HUES6 (cell line): ENCODE results near the gene COL15A1.

Experiments
- H3K27ac ChIP-seq: 2 replicates; pipeline ENCODE4 v1.7.0; 2013; ENCODE audit warnings: low read depth, mild to moderate bottlenecking, low read length, inconsistent platforms
- H3K27me3 ChIP-seq: 2 replicates; pipeline ENCODE4 v1.6.1; 2013; ENCODE audit warnings: low read length; ENCODE audit not compliant: control insufficient read depth, insufficient read depth
- H3K36me3 ChIP-seq: 2 replicates; pipeline ENCODE4 v1.6.1; 2013; ENCODE audit warnings: low read length; ENCODE audit not compliant: control insufficient read depth, insufficient read depth
- H3K4me1 ChIP-seq: 2 replicates; pipeline ENCODE4 v1.6.1; 2013; ENCODE audit warnings: low read length; ENCODE audit not compliant: control insufficient read depth, insufficient read depth
- H3K4me3 ChIP-seq: 2 replicates; pipeline ENCODE4 v1.5.1; 2013; ENCODE audit warnings: low read depth, low read length
- H3K9ac ChIP-seq: one replicate; pipeline ENCODE4 v1.6.1; 2013; ENCODE audit warnings: mild to moderate bottlenecking, low read length
- H3K9me3 ChIP-seq: 2 replicates; pipeline ENCODE4 v1.6.1; 2013; ENCODE audit warnings: low read depth, low read length; ENCODE audit not compliant: control insufficient read depth, insufficient read depth

The COL15A1 gene

DNA sequence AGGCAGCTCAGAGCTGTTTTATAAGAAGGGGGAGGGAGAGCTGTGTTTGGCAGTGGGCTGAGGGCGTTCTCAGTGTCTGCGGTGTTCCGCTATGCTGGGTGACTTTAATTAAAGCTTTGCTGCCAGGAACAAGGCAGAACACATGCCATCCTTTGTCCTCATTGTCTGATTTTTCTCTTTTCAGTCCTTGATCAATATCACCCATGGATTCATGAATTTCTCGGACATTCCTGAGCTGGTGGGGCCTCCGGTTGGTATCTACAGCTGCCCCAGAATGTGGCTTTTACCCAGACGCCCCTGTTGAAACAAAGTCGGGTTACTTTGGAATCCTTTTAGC, 94.7 kb downstream of the COL15A1 start:
- Histone ChIP-seq H3K4me3 (no peak overlapping the region), H3K9me3 (no peaks in the 10 kb centered on the region), H3K27me3 (no peaks in the 10 kb centered on the region), H3K36me3 (no peaks in the 10 kb centered on the region), H3K9ac (no peak overlapping the region), H3K27ac (no peak overlapping the region), H3K4me1 (peaks cover 11% of the 10 kb centered on the region; the same call in 1 of the 2 replicates)

DNA sequence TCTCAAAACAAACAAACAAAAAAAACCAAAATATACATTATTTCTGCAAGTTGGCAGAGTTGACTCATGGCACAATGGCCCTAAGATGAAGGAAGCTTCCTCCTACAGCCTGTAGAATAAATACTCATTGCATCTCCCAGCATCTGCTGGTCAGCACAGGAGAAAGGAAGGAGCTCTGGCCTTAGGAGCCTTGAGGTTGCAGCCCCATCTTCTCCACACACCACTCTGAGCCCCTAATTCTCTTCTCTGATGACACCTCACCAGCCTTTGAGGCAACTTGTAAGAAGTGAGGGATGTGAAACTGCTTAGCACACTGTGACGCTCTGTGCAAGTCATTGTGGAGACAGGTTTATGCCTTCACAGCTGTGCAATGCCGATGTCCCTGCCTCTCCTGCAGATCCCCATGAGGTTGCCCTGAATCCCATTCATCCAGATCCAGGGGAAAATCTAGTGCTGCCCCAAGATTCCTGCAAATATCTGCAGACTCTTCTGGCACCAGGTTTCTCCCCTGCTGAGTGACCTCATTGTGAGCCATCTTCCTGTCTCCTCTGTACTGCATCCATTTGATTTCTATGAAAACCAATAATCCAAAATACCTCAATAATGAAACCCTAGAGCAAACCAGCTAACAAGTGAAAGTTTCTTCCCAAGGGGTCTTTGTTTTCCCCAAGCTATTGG, 95.9 kb downstream of the COL15A1 start:
- Histone ChIP-seq H3K9me3 (peaks cover 4% of the 10 kb centered on the region; the same call in 1 of the 2 replicates), H3K4me1 (peaks cover 11% of the 10 kb centered on the region; the same call in 1 of the 2 replicates), H3K27me3 (no peaks in the 10 kb centered on the region), H3K36me3 (no peaks in the 10 kb centered on the region), H3K9ac (no peak overlapping the region), H3K27ac (no peak overlapping the region), H3K4me3 (no peak overlapping the region)

DNA sequence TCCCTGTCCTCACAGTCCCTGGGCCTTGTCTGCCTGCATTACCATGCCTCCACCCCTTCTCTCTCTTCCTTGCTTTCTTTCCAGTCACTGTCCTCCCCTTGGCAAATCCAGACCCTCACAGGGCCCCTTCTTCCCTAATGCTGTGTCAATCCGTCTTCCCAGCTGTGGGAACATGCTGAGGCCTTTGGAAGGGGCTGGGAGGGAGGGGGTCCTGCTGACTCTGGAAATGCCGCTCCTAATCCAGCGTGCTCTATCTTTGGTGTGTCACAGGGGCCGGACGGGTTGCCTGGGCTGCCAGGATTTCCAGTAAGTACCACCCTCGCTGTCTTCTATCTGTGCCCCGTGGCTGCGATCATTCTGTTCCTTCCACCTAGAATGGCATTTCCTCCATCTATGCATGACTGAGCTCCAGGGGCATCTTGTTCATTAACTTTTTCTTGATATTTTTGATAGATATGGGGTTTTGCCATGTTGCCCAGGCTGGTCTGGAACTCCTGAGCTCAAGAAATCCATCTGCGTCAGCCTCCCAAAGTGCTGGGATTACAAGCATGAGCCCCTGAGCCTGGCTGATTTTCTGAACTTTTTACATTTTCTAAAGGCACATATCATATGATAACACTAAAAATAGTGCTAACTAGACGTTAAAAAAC, 96.7 kb downstream of the COL15A1 start:
- Histone ChIP-seq H3K36me3 (no peaks in the 10 kb centered on the region), H3K4me3 (no peak overlapping the region), H3K4me1 (peaks cover 11% of the 10 kb centered on the region; the same call in 1 of the 2 replicates), H3K9ac (no peak overlapping the region), H3K27ac (no peak overlapping the region), H3K9me3 (peaks cover 8% of the 10 kb centered on the region; the same call in 1 of the 2 replicates), H3K27me3 (no peaks in the 10 kb centered on the region)

DNA sequence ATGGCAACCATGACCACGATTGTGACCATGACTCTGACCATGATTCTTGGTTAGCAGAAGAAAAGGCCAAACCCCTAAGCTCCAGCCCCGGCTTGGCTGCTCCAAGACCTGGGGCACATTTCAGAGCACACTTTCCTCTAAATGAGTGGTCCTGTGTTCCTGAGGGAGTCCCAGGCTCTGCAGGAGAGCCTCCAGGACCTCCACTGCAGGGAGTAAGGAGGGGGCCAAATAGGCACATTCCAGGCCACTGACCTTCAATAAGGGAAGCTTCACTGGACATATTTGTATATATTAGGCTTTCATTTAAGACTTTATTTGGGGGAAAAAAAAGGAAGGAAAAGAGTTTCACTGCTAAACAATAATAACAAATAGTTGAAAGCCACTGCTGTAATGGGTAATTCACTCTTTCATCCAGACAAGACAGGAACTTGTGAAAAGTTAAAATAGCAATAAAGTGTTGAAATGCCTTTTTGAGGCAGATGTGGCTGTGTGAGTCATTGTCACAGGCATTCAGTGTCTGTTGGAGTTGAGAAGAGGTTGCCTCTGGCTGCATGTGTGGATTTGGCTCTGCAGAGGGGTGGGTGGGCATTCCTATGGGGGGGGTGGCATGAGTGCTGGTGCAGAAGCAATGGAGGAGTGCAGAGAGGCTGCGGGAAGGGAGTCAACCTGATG, 97.3 kb downstream of the COL15A1 start:
- Histone ChIP-seq H3K27ac (no peak overlapping the region), H3K9ac (no peak overlapping the region), H3K9me3 (peaks cover 8% of the 10 kb centered on the region; the same call in 1 of the 2 replicates), H3K36me3 (no peaks in the 10 kb centered on the region), H3K4me3 (no peak overlapping the region), H3K4me1 (peaks cover 11% of the 10 kb centered on the region; the same call in 1 of the 2 replicates), H3K27me3 (no peaks in the 10 kb centered on the region)

DNA sequence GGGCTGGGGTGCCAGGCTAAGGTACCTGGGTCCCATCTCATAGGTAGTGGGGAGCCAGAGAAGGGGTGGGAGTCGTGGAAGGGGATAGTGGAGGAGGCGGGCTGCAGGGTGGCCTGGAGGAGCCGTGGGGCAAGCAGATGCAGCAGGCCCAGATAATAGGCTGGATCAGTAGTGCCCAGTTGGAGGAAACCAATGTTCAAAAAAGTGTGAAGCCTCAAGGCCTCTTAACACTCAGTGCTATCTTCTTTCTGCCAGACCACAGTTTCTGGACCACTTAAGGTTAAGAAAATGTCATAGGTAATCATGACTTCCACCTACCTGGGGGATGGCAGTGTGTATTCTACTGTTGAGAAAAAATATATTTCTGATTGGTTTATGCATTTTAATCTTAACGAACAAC, 97.9 kb downstream of the COL15A1 start:
- H3K36me3 ChIP-seq, result no peaks in the 10 kb centered on the region
- no peak overlapping the region for H3K4me3 ChIP-seq
- no peak overlapping the region for H3K9ac ChIP-seq
- H3K9me3 ChIP-seq, result peaks cover 8% of the 10 kb centered on the region; the same call in 1 of the 2 replicates
- H3K4me1 ChIP-seq, result peaks cover 11% of the 10 kb centered on the region; the same call in 1 of the 2 replicates
- no peaks in the 10 kb centered on the region for H3K27me3 ChIP-seq
- H3K27ac ChIP-seq, result no peak overlapping the region

DNA sequence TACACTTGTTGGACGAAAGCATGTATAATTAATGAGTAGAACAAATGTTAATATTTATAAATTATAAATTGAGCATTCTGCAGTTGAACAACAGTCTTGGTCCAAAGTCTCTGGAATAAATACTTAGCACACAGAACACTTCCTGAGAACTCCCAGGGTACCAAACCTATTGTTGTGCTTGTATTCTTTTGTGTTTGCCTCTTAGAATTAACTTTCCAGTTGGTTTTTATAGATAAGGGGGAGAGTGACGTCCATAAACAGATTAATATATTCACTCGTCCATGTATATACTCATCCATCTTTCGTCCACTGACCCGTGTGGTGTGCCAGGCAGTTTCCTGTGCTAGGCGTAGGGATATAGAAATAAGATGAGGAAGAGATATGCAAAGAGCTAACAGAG, 98.9 kb downstream of the COL15A1 start:
- no peaks in the 10 kb centered on the region for H3K27me3 ChIP-seq
- no peak overlapping the region for H3K9ac ChIP-seq
- H3K36me3 ChIP-seq, result no peaks in the 10 kb centered on the region
- H3K4me3 ChIP-seq, result no peak overlapping the region
- H3K9me3 ChIP-seq, result peaks cover 8% of the 10 kb centered on the region; the same call in 1 of the 2 replicates
- H3K4me1 ChIP-seq, result peaks cover 11% of the 10 kb centered on the region; the same call in 1 of the 2 replicates
- no peak overlapping the region for H3K27ac ChIP-seq

DNA sequence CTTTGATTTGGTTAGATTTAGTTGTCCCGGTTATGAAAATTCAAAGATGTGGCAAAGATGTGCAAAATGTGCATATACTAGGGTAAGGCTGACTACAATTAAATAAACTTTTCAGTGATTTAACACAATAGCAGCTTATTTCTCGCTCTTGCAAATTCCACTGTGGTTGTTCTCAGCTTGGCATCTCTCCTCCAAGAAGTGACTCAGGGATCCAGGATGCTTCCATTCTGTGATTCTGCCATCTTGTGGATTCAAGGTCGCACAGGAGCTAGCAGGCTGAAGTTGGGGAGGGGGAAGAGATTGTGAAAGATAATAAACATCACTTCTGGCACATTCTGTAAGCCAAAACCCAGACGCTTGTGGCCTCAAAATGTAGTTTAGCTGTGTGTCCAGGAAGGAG, 101.1 kb downstream of the COL15A1 start:
- Histone ChIP-seq H3K27ac (no peak overlapping the region), H3K27me3 (no peaks in the 10 kb centered on the region), H3K9ac (no peak overlapping the region), H3K4me1 (peaks cover 11% of the 10 kb centered on the region; the same call in 1 of the 2 replicates), H3K4me3 (no peak overlapping the region), H3K36me3 (no peaks in the 10 kb centered on the region), H3K9me3 (peaks cover 8% of the 10 kb centered on the region; the same call in 1 of the 2 replicates)

DNA sequence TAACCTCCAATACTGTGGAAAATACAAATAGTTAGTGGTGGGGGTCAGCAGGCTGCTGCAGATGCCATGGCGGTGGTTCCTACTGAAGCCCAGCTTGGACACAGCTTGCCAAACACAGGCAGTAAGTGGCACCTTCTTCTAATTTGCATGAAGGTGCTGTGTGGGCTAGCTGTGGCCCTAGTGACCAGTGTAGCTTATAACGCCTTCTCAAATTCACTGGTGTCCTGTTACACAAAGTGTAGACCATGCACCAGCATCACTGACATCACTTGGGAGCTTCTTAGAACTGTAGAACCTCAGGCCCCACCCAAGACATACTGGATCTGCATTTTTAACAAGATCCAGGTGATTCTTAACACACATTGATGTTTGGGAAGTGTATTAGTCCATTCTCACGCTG, 102.4 kb downstream of the COL15A1 start:
- H3K27me3 ChIP-seq, result no peaks in the 10 kb centered on the region
- H3K36me3 ChIP-seq, result no peaks in the 10 kb centered on the region
- no peak overlapping the region for H3K4me3 ChIP-seq
- H3K4me1 ChIP-seq, result peaks cover 4% of the 10 kb centered on the region; the same call in 1 of the 2 replicates
- no peak overlapping the region for H3K27ac ChIP-seq
- H3K9ac ChIP-seq, result no peak overlapping the region
- peaks cover 8% of the 10 kb centered on the region; the same call in 1 of the 2 replicates for H3K9me3 ChIP-seq

DNA sequence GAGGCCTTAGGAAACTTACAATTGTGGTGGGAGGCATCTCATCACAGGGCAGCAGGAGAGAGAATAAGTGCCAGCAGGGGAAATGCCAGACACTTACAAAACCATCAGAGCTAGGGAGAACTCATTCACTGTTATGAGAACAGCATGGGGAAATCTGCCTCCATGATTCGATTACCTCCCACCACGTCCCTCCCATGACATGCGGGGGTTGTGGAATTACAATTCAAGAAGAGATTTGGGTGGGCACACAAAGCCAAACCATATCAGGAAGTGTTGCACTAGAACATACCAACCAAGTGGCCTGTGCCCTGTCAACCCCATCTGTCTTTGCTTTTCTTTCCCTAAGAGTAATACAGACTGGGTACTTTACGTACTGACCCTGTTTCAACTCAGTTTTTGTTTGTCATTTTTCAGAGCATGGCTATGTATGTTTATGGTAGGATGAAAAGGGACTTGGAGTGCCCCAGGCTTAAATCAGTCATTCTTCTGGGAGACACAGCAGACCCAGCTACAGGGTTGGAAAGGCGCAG, 102.9 kb downstream of the COL15A1 start:
- Histone ChIP-seq H3K27me3 (no peaks in the 10 kb centered on the region), H3K36me3 (no peaks in the 10 kb centered on the region), H3K4me3 (no peak overlapping the region), H3K9ac (no peak overlapping the region), H3K4me1 (no peaks in the 10 kb centered on the region; the same call in 1 of the 2 replicates), H3K27ac (no peak overlapping the region), H3K9me3 (peaks cover 8% of the 10 kb centered on the region; the same call in 1 of the 2 replicates)

DNA sequence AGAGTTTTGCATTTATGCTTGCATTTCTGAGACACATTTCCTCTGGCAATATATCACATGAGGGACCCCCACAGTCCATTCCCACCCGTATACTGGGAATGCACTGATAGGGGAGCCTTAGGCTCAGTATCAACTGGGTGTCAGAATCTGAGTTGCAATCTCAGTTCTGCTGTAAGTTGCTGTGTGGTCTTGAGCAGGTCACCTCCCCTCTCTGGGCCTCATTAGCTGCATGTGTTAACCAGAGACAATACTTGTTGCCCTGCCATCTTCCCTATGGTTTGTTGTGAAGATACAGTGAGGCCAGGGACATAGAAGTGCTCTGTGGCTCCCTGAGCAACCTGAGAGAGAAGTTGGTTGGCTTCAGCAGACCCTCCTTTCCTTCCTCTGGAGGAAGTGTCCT, 105.5 kb downstream of the COL15A1 start:
- H3K9me3 ChIP-seq, result peaks cover 8% of the 10 kb centered on the region; the same call in 1 of the 2 replicates
- H3K9ac ChIP-seq, result no peak overlapping the region
- H3K4me1 ChIP-seq, result no peaks in the 10 kb centered on the region; the same call in 1 of the 2 replicates
- no peak overlapping the region for H3K27ac ChIP-seq
- no peak overlapping the region for H3K4me3 ChIP-seq
- no peaks in the 10 kb centered on the region for H3K36me3 ChIP-seq
- no peaks in the 10 kb centered on the region for H3K27me3 ChIP-seq
